GM23338 (cell line): Measurements from ENCODE around the gene KIAA1328. TPM values are rescaled to one million over a fixed set of nuclear protein-coding genes. Genes with fewer than 3 reads are reported as not detected.

Experiments used
- ATAC-seq: fragments of 200-7000 bp; cut with Tn5 transposase; 3 replicates; pipeline ENCODE4 v1.9.1; 2020
- DNase-seq: peaks from one replicate; pipeline ENCODE4 v3.0.0-alpha.2; 2015; ENCODE audit warnings: low spot score
- H2AFZ ChIP-seq: fragments of 200-600 bp; sonication (generic); 2 replicates; pipeline ENCODE4 v1.8.0; 2016; ENCODE audit warnings: antibody characterized with exemption, mild to moderate bottlenecking, moderate library complexity
- H3F3A ChIP-seq: fragments of 200-600 bp; sonication (generic); replicated peaks from 2 replicates; pipeline ENCODE4 v1.8.0; 2017; ENCODE audit warnings: antibody characterized with exemption, mixed run types, low read depth
- H3K27ac ChIP-seq: fragments of 200-600 bp; sonication (generic); 2 replicates; pipeline ENCODE4 v1.6.1; 2016; ENCODE audit warnings: low read depth
- H3K27me3 ChIP-seq: fragments of 200-600 bp; sonication (generic); 2 replicates; pipeline ENCODE4 v1.8.0; 2016; ENCODE audit warnings: mild to moderate bottlenecking, mixed run types, moderate library complexity; ENCODE audit not compliant: insufficient read depth
- H3K36me3 ChIP-seq: fragments of 200-600 bp; sonication (generic); 2 replicates; pipeline ENCODE4 v1.8.0; 2016; ENCODE audit warnings: mild to moderate bottlenecking; ENCODE audit not compliant: insufficient read depth
- H3K4me1 ChIP-seq: fragments of 200-600 bp; sonication (generic); 2 replicates; pipeline ENCODE4 v1.8.0; 2016; ENCODE audit warnings: mild to moderate bottlenecking, moderate library complexity; ENCODE audit not compliant: insufficient read depth
- H3K4me2 ChIP-seq: fragments of 200-600 bp; sonication (generic); 2 replicates; pipeline ENCODE4 v1.7.1; 2017; ENCODE audit warnings: mixed run types
- H3K4me3 ChIP-seq: fragments of 200-600 bp; sonication (generic); 2 replicates; pipeline ENCODE4 v1.6.1; 2016; ENCODE audit warnings: mixed run types
- H3K79me2 ChIP-seq: fragments of 200-600 bp; sonication (generic); replicated peaks from 2 replicates; pipeline ENCODE4 v1.8.0; 2017; ENCODE audit warnings: mild to moderate bottlenecking; ENCODE audit not compliant: insufficient read depth
- H3K9me2 ChIP-seq: fragments of 200-600 bp; sonication (generic); 2 replicates; pipeline ENCODE4 v1.8.0; 2017; ENCODE audit not compliant: insufficient read depth
- H4K20me1 ChIP-seq: fragments of 200-600 bp; sonication (generic); replicated peaks from 2 replicates; pipeline ENCODE4 v1.8.0; 2017; ENCODE audit warnings: mild to moderate bottlenecking; ENCODE audit not compliant: insufficient read depth
- H3K27ac Mint-ChIP-seq: 2 replicates; pipeline ENCODE4 v1.8.0; 2020; ENCODE audit warnings: inconsistent platforms, mild to moderate bottlenecking, moderate library complexity, mixed read lengths
- H3K27me3 Mint-ChIP-seq: 3 replicates; pipeline ENCODE4 v1.8.0; 2022; ENCODE audit warnings: low read depth, mild to moderate bottlenecking, moderate library complexity, mixed read lengths, inconsistent platforms; ENCODE audit not compliant: insufficient read depth, poor library complexity
- H3K36me3 Mint-ChIP-seq: 3 replicates; pipeline ENCODE4 v1.8.0; 2021; ENCODE audit warnings: low read depth, mild to moderate bottlenecking, inconsistent platforms, moderate library complexity, mixed read lengths
- H3K4me1 Mint-ChIP-seq: 3 replicates; pipeline ENCODE4 v1.8.0; 2020; ENCODE audit warnings: mild to moderate bottlenecking, inconsistent platforms, mixed read lengths
- H3K4me3 Mint-ChIP-seq: 3 replicates; pipeline ENCODE4 v1.8.0; 2021; ENCODE audit warnings: moderate library complexity, mild to moderate bottlenecking, inconsistent platforms, mixed read lengths
- H3K9me3 Mint-ChIP-seq: 3 replicates; pipeline ENCODE4 v1.8.0; 2020; ENCODE audit warnings: moderate library complexity, mild to moderate bottlenecking, inconsistent platforms, mixed read lengths
- CTCF ChIP-seq, 2 experiments: fragments of 200-600 bp in 1 of 2; sonication (generic) in 1 of 2; conservative IDR thresholded peaks; 2 replicates each; pipeline versions ENCODE4 v1.5.1 to v1.6.1; 2016 to 2017; ENCODE audit warnings: antibody characterized with exemption in 2 of 2, low read depth in 2 of 2, mild to moderate bottlenecking in 2 of 2, moderate library complexity in 1 of 2
- EZH2phosphoT487 ChIP-seq: fragments of 200-600 bp; sonication (generic); IDR thresholded peaks from one replicate; pipeline ENCODE4 v1.8.1; 2018; ENCODE audit warnings: antibody characterized with exemption; ENCODE audit not compliant: unreplicated experiment
- NANOG ChIP-seq: IDR thresholded peaks from 2 replicates; pipeline ENCODE4 v1.6.1; 2016; ENCODE audit warnings: antibody characterized with exemption, borderline replicate concordance
- REST ChIP-seq: IDR thresholded peaks from one replicate; pipeline ENCODE4 v1.6.1; 2018; ENCODE audit warnings: antibody characterized with exemption; ENCODE audit not compliant: unreplicated experiment
- STAT1 ChIP-seq: IDR thresholded peaks from one replicate; pipeline ENCODE4 v1.6.1; 2016; ENCODE audit warnings: antibody characterized with exemption; ENCODE audit not compliant: unreplicated experiment
- ZNF114 ChIP-seq: fragments of 250-450 bp; sonication (Bioruptor Pico); IDR thresholded peaks from 2 replicates; pipeline ENCODE4 v1.5.0; 2020; ENCODE audit warnings: mild to moderate bottlenecking, moderate library complexity
- ZNF462 ChIP-seq: fragments of 250-450 bp; sonication (Bioruptor Pico); IDR thresholded peaks from 2 replicates; pipeline ENCODE4 v1.5.0; 2020; ENCODE audit warnings: mild to moderate bottlenecking, moderate library complexity
- polyA plus RNA-seq: library from polyadenylated mRNA; unstranded; fragments of >200 nt; fragmentation: Nextera tagmentation; extraction: Ambion mirVana; gene quantifications from 2 replicates; pipeline ENCODE4 v1.2.1, GENCODE V29; 2016
- total RNA-seq: library from RNA; depleted of rRNA; stranded (reverse); fragments of >200 nt; shearing (Covaris generic); gene quantifications from 2 replicates; pipeline ENCODE4 v1.2.3, GENCODE V29; 2014

Gene KIAA1328
- total and polyA plus RNA-seq, 2 experiments from 2014 or later: 5.2 to 8.4 TPM

GRCh38 chr18:37225279-37225678, 396.4 kb downstream of the KIAA1328 start (continued):
- TF ChIP-seq REST: no peak

- no peaks in the 10 kb centered on the region for H3K4me1 ChIP-seq
- no peaks in the 10 kb centered on the region for H3K27me3 ChIP-seq
- no peak overlapping the region for H3K4me2 ChIP-seq
- H3K79me2 ChIP-seq: no peaks in the 10 kb centered on the region
- DNase-seq: no peak
- H3K27ac ChIP-seq: no peak overlapping the region
- H3K4me3 ChIP-seq: no peak overlapping the region
- H3K4me3 Mint-ChIP-seq: no peak overlapping the region
- H3F3A ChIP-seq: no peaks in the 10 kb centered on the region
- H3K27ac Mint-ChIP-seq: no peak overlapping the region
- H3K36me3 Mint-ChIP-seq: no peaks in the 10 kb centered on the region
- ATAC-seq: no peak
- H3K36me3 ChIP-seq: no peaks in the 10 kb centered on the region
- no peak overlapping the region for H2AFZ ChIP-seq
- H4K20me1 ChIP-seq: no peaks in the 10 kb centered on the region
- H3K9me3 Mint-ChIP-seq: no peaks in the 10 kb centered on the region
- H3K27me3 Mint-ChIP-seq: peaks cover 4% of the 10 kb centered on the region
- no peaks in the 10 kb centered on the region; the same call in 2 of the 3 replicates for H3K4me1 Mint-ChIP-seq
- TF ChIP-seq NANOG: no peak
- H3K9me2 ChIP-seq: no peaks in the 10 kb centered on the region
Measured at GRCh38 chr18:37230768-37231167, 401.8 kb downstream of the KIAA1328 start.

GRCh38 chr18:37231251-37231650, 402.3 kb downstream of the KIAA1328 start:
- DNase-seq: no peak

More at GRCh38 chr18:37231251-37231650, 402.3 kb downstream of the KIAA1328 start:
- Histone ChIP-seq H3K4me1 (no peaks in the 10 kb centered on the region), H4K20me1 (no peaks in the 10 kb centered on the region), H3K36me3 (no peaks in the 10 kb centered on the region), H3K4me3 (no peak overlapping the region), H3K27me3 (no peaks in the 10 kb centered on the region), H3F3A (no peaks in the 10 kb centered on the region), H3K4me2 (no peak overlapping the region), H3K9me2 (no peaks in the 10 kb centered on the region), H3K79me2 (no peaks in the 10 kb centered on the region), H3K27ac (no peak overlapping the region), H2AFZ (no peak overlapping the region)
- H3K27ac Mint-ChIP-seq: no peak overlapping the region
- H3K4me1 Mint-ChIP-seq: no peaks in the 10 kb centered on the region; the same call in 2 of the 3 replicates
- H3K36me3 Mint-ChIP-seq: no peaks in the 10 kb centered on the region
- no peaks in the 10 kb centered on the region for H3K9me3 Mint-ChIP-seq
- TF ChIP-seq ZNF462 (CRISPR knock-in tag): no peak
- TF ChIP-seq NANOG: no peak
- TF ChIP-seq EZH2phosphoT487: no peak
- TF ChIP-seq ZNF114 (CRISPR knock-in tag): no peak
- TF ChIP-seq CTCF (conservative IDR thresholded peaks at IDR 0.05; ENCODE audit: low read depth in 2 of 2): no peak
- no peak for TF ChIP-seq STAT1
- no peak for ATAC-seq
- peaks cover 4% of the 10 kb centered on the region for H3K27me3 Mint-ChIP-seq
- H3K4me3 Mint-ChIP-seq: no peak overlapping the region
